Measurements from ENCODE around the gene MYL7.

- TF ChIP-seq, protein P1, sequence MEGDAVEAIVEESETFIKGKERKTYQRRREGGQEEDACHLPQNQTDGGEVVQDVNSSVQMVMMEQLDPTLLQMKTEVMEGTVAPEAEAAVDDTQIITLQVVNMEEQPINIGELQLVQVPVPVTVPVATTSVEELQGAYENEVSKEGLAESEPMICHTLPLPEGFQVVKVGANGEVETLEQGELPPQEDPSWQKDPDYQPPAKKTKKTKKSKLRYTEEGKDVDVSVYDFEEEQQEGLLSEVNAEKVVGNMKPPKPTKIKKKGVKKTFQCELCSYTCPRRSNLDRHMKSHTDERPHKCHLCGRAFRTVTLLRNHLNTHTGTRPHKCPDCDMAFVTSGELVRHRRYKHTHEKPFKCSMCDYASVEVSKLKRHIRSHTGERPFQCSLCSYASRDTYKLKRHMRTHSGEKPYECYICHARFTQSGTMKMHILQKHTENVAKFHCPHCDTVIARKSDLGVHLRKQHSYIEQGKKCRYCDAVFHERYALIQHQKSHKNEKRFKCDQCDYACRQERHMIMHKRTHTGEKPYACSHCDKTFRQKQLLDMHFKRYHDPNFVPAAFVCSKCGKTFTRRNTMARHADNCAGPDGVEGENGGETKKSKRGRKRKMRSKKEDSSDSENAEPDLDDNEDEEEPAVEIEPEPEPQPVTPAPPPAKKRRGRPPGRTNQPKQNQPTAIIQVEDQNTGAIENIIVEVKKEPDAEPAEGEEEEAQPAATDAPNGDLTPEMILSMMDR (IDR thresholded peaks at IDR 0.05; ENCODE audit: low read depth, low read length, poor library complexity, severe bottlenecking), result no peak
- TF ChIP-seq EZH2phosphoT487 (IDR thresholded peaks at IDR 0.05; ENCODE audit: borderline replicate concordance, low read length), result no peak
These were observed 33.8 kb downstream of the MYL7 start for GRCh38 chr7:44107116-44107960.

All from DOHH2 (cell line).